Activated T-cell treated with anti-CD3 and anti-CD28 coated beads, Interleukin-2, amount 50 U/mL, for 72 hours (primary cell): ENCODE results near the gene ZNF275. TPM values are rescaled to one million over a fixed set of nuclear protein-coding genes. Genes with fewer than 3 reads are reported as not detected.

ENCODE experiments used
- total RNA-seq, 2 donors: library from RNA; stranded (reverse); gene quantifications; one replicate each; pipeline ENCODE4 v1.2.3, GENCODE V29; 2022

The ZNF275 gene
- total RNA-seq, 2 donors from 2014 or later = 15.6 to 15.7 TPM

Other genes with a start within 250 kb of the ZNF275 start
- not detected for gene MAGEA1, start 154.9 kb upstream of the ZNF275 start, total RNA-seq
- not detected for gene PNMA6F, start 12.4 kb upstream of the ZNF275 start, total RNA-seq
- gene PNMA6E, start 67.2 kb downstream of the ZNF275 start, total RNA-seq = not detected
- 1 to 10 TPM; 2.2 to 2.4 TPM for gene ZFP92, start 77.3 kb downstream of the ZNF275 start, total RNA-seq
- 1 to 10 TPM; 2.7 to 2.8 TPM for gene TREX2, start 111.9 kb downstream of the ZNF275 start, total RNA-seq
- 10 to 100 TPM; 27.7 to 40.0 TPM for gene HAUS7, start 136.4 kb downstream of the ZNF275 start, total RNA-seq
- gene BGN, start 160.8 kb downstream of the ZNF275 start, total RNA-seq = not detected
- gene ATP2B3, start 183.5 kb downstream of the ZNF275 start, total RNA-seq = not detected